OCI-LY7 (cell line): ENCODE measurements around the gene CFL1. TPM values are rescaled to one million over a fixed set of nuclear protein-coding genes. Genes with fewer than 3 reads are reported as not detected.
"Not testable (repeated sequence)": the region's sequence is repeated elsewhere in the genome, so short reads cannot be mapped to it uniquely, and the experiment has no call there.

Experiments used
- BruUV-seq: library from RNA; stranded (reverse); fragments of 400-500 nt; replicated peaks from 2 replicates; lab custom pipeline; 2021; lab: Mats Ljungman, UMichigan
- CTCF ChIA-PET: fragments of 300-600 bp; sonication (Branson Sonifier 250); formaldehyde crosslinking; loops from one replicate; lab custom pipeline; 2022; ENCODE audit warnings: antibody characterized with exemption; ENCODE audit not compliant: unreplicated experiment; lab: Charles Lee
- POLR2A ChIA-PET: fragments of 300-600 bp; sonication (Branson Sonifier 250); formaldehyde crosslinking; loops from one replicate; lab custom pipeline; 2022; ENCODE audit warnings: antibody characterized with exemption; lab: Charles Lee
- DNase-seq: peaks from one replicate; pipeline ENCODE4 v3.0.0-alpha.2; 2015; ENCODE audit warnings: low spot score
- H2AFZ ChIP-seq: fragments of 200-600 bp; sonication (generic), shearing (Covaris generic); 2 replicates; pipeline ENCODE4 v1.6.1; 2014; ENCODE audit warnings: mild to moderate bottlenecking, antibody characterized with exemption, low read length, moderate library complexity
- H3K27ac ChIP-seq: fragments of 200-600 bp; sonication (generic); 2 replicates; pipeline ENCODE4 v1.5.1; 2014; ENCODE audit warnings: mixed run types, low read depth, mild to moderate bottlenecking, moderate library complexity, low read length, inconsistent platforms; ENCODE audit not compliant: poor library complexity, severe bottlenecking
- H3K36me3 ChIP-seq: fragments of 200-600 bp; sonication (generic); 2 replicates; pipeline ENCODE4 v1.6.1; 2014; ENCODE audit warnings: mild to moderate bottlenecking, antibody characterized with exemption, low read length, moderate library complexity, mixed read lengths; ENCODE audit not compliant: insufficient read depth
- H3K4me1 ChIP-seq: fragments of 200-600 bp; sonication (generic); 2 replicates; pipeline ENCODE4 v1.5.1; 2014; ENCODE audit warnings: mild to moderate bottlenecking, low read length; ENCODE audit not compliant: insufficient read depth, poor library complexity, severe bottlenecking
- H3K4me2 ChIP-seq: fragments of 200-600 bp; sonication (generic); 2 replicates; pipeline ENCODE4 v1.6.1; 2014; ENCODE audit warnings: mild to moderate bottlenecking, low read length
- H3K4me3 ChIP-seq: fragments of 200-600 bp; sonication (generic); 2 replicates; pipeline ENCODE4 v1.5.1; 2014; ENCODE audit warnings: mild to moderate bottlenecking, low read depth, low read length; ENCODE audit not compliant: poor library complexity, severe bottlenecking
- H3K79me2 ChIP-seq: fragments of 200-600 bp; sonication (generic); 2 replicates; pipeline ENCODE4 v1.6.1; 2016; ENCODE audit warnings: low read depth, mild to moderate bottlenecking, low read length, moderate library complexity, mixed read lengths; ENCODE audit not compliant: insufficient read depth
- H3K9me2 ChIP-seq: fragments of 200-600 bp; sonication (generic); 2 replicates; pipeline ENCODE4 v1.6.1; 2016; ENCODE audit warnings: mild to moderate bottlenecking, low read length, mixed read lengths; ENCODE audit not compliant: insufficient read depth
- H3K9me3 ChIP-seq: fragments of 200-600 bp; sonication (generic); 2 replicates; pipeline ENCODE4 v1.6.1; 2014; ENCODE audit warnings: mild to moderate bottlenecking, mixed run types, low read length, mixed read lengths
- H4K20me1 ChIP-seq: fragments of 200-600 bp; sonication (generic); 2 replicates; pipeline ENCODE4 v1.6.1; 2014; ENCODE audit warnings: mild to moderate bottlenecking, antibody characterized with exemption, low read length, moderate library complexity, mixed read lengths; ENCODE audit not compliant: insufficient read depth
- CTCF ChIP-seq: fragments of 200-600 bp; sonication (generic); conservative IDR thresholded peaks from 2 replicates; pipeline ENCODE4 v1.5.1; 2014; ENCODE audit warnings: mild to moderate bottlenecking, antibody characterized with exemption, low read length, moderate library complexity, mixed read lengths
- EZH2phosphoT487 ChIP-seq: fragments of 200-600 bp; sonication (generic); IDR thresholded peaks from 2 replicates; pipeline ENCODE4 v1.6.1; 2018; ENCODE audit warnings: low read depth, borderline replicate concordance, mild to moderate bottlenecking, mixed run types, antibody characterized with exemption, low read length, moderate library complexity, mixed read lengths
- intact Hi-C: fragments of 100-400 bp; cut with micrococcal nuclease; formaldehyde crosslinking; loops from one replicate; pipeline ENCODE4 v1.10.0; 2022; ENCODE audit not compliant: unreplicated experiment
- total RNA-seq, 2 experiments: library from RNA; depleted of rRNA in 1 of 2; stranded (reverse); fragments of >200 nt in 1 of 2; shearing (Covaris generic) in 1 of 2; gene quantifications; 2 replicates each; pipeline ENCODE4 v1.2.3, GENCODE V29; 2014 to 2022

Gene CFL1
- total RNA-seq, 2 experiments from 2014 or later: 1,019 to 1,119 TPM

- TF ChIP-seq EZH2phosphoT487 (no peak), CTCF (no peak)
- BruUV-seq: no TSS peak
- Histone ChIP-seq H3K36me3 (peaks cover 5% of the 10 kb centered on the region; the same call in 1 of the 2 replicates), H3K9me2 (no peaks in the 10 kb centered on the region), H3K79me2 (peaks cover 27% of the 10 kb centered on the region), H3K4me1 (peaks cover 42% of the 10 kb centered on the region), H4K20me1 (peaks cover 5% of the 10 kb centered on the region; the same call in 1 of the 2 replicates), H3K4me2 (peak overlapping the region; percentile 97), H3K4me3 (peak overlapping the region; percentile 93), H2AFZ (no peak overlapping the region), H3K27ac (peak overlapping the region; percentile 86), H3K9me3 (no peaks in the 10 kb centered on the region)
- CTCF ChIA-PET: no interaction called here
- intact Hi-C loops: loop anchor here (5.0 kb wide), 2 partner anchors 110 to 160 kb away; partner anchors contain the start of genes BANF1, EIF1AD and SF3B2
- POLR2A ChIA-PET: interaction anchor here (0.6 to 0.7 kb wide), 3 partner anchors 9 to 1236 kb away, joined by 3 to 4 read pairs (median 3); no protein-coding TSS in a partner anchor
- no peak for DNase-seq
Observed at GRCh38 chr11:65892661-65893317, 34.8 kb upstream of the CFL1 start.

- H3K9me2 ChIP-seq, H3K36me3 ChIP-seq, H4K20me1 ChIP-seq, H3K9me3 ChIP-seq, H2AFZ ChIP-seq, CTCF ChIA-PET, BruUV-seq: not testable (repeated sequence)
- H3K27ac ChIP-seq: peak overlapping the region; percentile 86
- peak; percentile 38; the same call in 1 of the 2 replicates for TF ChIP-seq CTCF
- peak; percentile 59 for DNase-seq
- peaks cover 49% of the 10 kb centered on the region for H3K4me1 ChIP-seq
- peak overlapping the region; percentile 93 for H3K4me3 ChIP-seq
- peaks cover 34% of the 10 kb centered on the region for H3K79me2 ChIP-seq
- peak overlapping the region; percentile 97 for H3K4me2 ChIP-seq
- POLR2A ChIA-PET: interaction anchor here (0.8 to 1.5 kb wide), 2 partner anchors 9 to 160 kb away, joined by 3 read pairs; partner anchors contain the start of gene SF3B2
- intact Hi-C loops: loop anchor here (5.0 kb wide), 2 partner anchors 110 to 160 kb away; partner anchors contain the start of genes BANF1, EIF1AD and SF3B2
Observed at GRCh38 chr11:65892137-65892540, 34.2 kb upstream of the CFL1 start.
